K562 (cell line): ENCODE results near the gene GREB1. TPM values are rescaled to one million over a fixed set of nuclear protein-coding genes. Genes with fewer than 3 reads are reported as not detected.

Experiments
- ATAC-seq: fragments of 200-7000 bp; cut with Tn5 transposase; 3 replicates; pipeline ENCODE4 v1.9.1; 2020; ENCODE audit warnings: moderate library complexity
- BruUV-seq: library from RNA; stranded (reverse); fragments of 400-500 nt; replicated peaks from 2 replicates; lab custom pipeline; 2021; lab: Mats Ljungman, UMichigan
- CTCF ChIA-PET: fragments of 300-600 bp; formaldehyde crosslinking; extraction: SDS; loops from one replicate; lab custom pipeline; 2021; ENCODE audit warnings: low intra/inter-chr PET ratio; lab: Yijun Ruan, JAX
- POLR2A ChIA-PET: fragments of 300-600, 350-650 bp; sonication (Branson Sonifier 250); formaldehyde crosslinking; extraction: SDS; loops from one replicate; lab custom pipeline; 2021; ENCODE audit warnings: antibody characterized with exemption, inconsistent platforms; lab: Yijun Ruan, JAX
- DNase-seq, 4 experiments: peaks; one replicate each; pipeline versions ENCODE4 v3.0.0 to v3.0.0-alpha.2; 2011 to 2018; ENCODE audit warnings: low spot score in 3 of 4, mixed read lengths in 3 of 4; ENCODE audit errors: extremely low read depth in 1 of 4
- FAIRE-seq: peaks from 2 replicates; lab custom pipeline; 2011; peaks lifted over from hg19 to GRCh38; lab: Jason Lieb, UNC
- H2AFZ ChIP-seq: 2 replicates; pipeline ENCODE4 v1.6.0; 2011; ENCODE audit warnings: low read depth, low read length, control low read depth, inconsistent platforms
- H3K27ac ChIP-seq: fragments of 200-600 bp; 3 replicates; pipeline ENCODE4 v1.8.0; 2011; ENCODE audit warnings: low read depth, mild to moderate bottlenecking, control low read depth, inconsistent platforms, low read length, moderate library complexity, mixed read lengths; ENCODE audit errors: extremely low read depth
- H3K27me3 ChIP-seq, 2 experiments: fragments of 300-600 bp in 1 of 2; 2 replicates in 1 of 2; 3 replicates in 1 of 2; pipeline versions ENCODE4 v1.6.0 to v1.8.0; 2011; ENCODE audit warnings: inconsistent platforms in 2 of 2, low read length in 2 of 2, mild to moderate bottlenecking in 1 of 2, mixed read lengths in 1 of 2, moderate library complexity in 1 of 2; ENCODE audit not compliant: control insufficient read depth in 2 of 2, insufficient read depth in 2 of 2
- H3K36me3 ChIP-seq: fragments of 300-600 bp; 3 replicates; pipeline ENCODE4 v1.8.0; 2011; ENCODE audit warnings: mild to moderate bottlenecking, low read length, inconsistent platforms; ENCODE audit not compliant: control insufficient read depth, insufficient read depth
- H3K4me1 ChIP-seq, 2 experiments: fragments of 200-600 bp in 1 of 2; replicated peaks in 1 of 2; 2 replicates in 1 of 2; 3 replicates in 1 of 2; pipeline versions ENCODE4 v1.5.1 to v1.8.0; 2011; ENCODE audit warnings: inconsistent platforms in 2 of 2, low read length in 2 of 2, mild to moderate bottlenecking in 1 of 2, mixed read lengths in 1 of 2, moderate library complexity in 1 of 2; ENCODE audit not compliant: control insufficient read depth in 2 of 2, insufficient read depth in 2 of 2
- H3K4me2 ChIP-seq: 2 replicates; pipeline ENCODE4 v1.6.1; 2011; ENCODE audit warnings: low read length, control low read depth, inconsistent platforms, mixed read lengths; ENCODE audit not compliant: insufficient read depth
- H3K4me3 ChIP-seq: fragments of 200-600 bp; sonication (generic), shearing (Covaris generic); 2 replicates; pipeline ENCODE4 v1.5.1; 2016; ENCODE audit warnings: control low read depth, inconsistent platforms
- H3K79me2 ChIP-seq: fragments of 200-600 bp; 3 replicates; pipeline ENCODE4 v1.8.0; 2011; ENCODE audit warnings: low read length, inconsistent platforms; ENCODE audit not compliant: control insufficient read depth, insufficient read depth
- H3K9ac ChIP-seq, 2 experiments: 2 replicates each; pipeline versions ENCODE4 v1.6.0 to v1.6.1; 2011; ENCODE audit warnings: low read depth in 2 of 2, low read length in 2 of 2, control low read depth in 1 of 2, inconsistent platforms in 1 of 2, mild to moderate bottlenecking in 1 of 2, mixed read lengths in 1 of 2; ENCODE audit not compliant: insufficient read depth in 1 of 2
- H3K9me1 ChIP-seq: one replicate; pipeline ENCODE4 v1.6.0; 2011; ENCODE audit warnings: inconsistent platforms, mild to moderate bottlenecking, low read length, moderate library complexity; ENCODE audit not compliant: control insufficient read depth, insufficient read depth
- H3K9me3 ChIP-seq: replicated peaks from 2 replicates; pipeline ENCODE4 v1.5.1; 2011; ENCODE audit warnings: low read depth, low read length, inconsistent platforms; ENCODE audit not compliant: control insufficient read depth, insufficient read depth
- H4K20me1 ChIP-seq: replicated peaks from 2 replicates; pipeline ENCODE4 v1.6.1; 2011; ENCODE audit warnings: low read length, inconsistent platforms, mixed read lengths; ENCODE audit not compliant: control insufficient read depth, insufficient read depth
- BACH1 ChIP-seq: fragments of 200-800 bp; sonication (Bioruptor generic); IDR thresholded peaks from 2 replicates; pipeline ENCODE4 v1.6.1; 2016; ENCODE audit warnings: missing genetic modification characterization, missing compliant biosample characterization
- E2F3 ChIP-seq: fragments of 250-450 bp; sonication (Bioruptor Pico); IDR thresholded peaks from 2 replicates; pipeline ENCODE4 v1.4.0; 2020; ENCODE audit warnings: mild to moderate bottlenecking
- GTF2B ChIP-seq: IDR thresholded peaks from 2 replicates; pipeline ENCODE4 v1.6.1; 2011; ENCODE audit not compliant: insufficient read length; ENCODE audit errors: extremely low read depth
- HDAC3 ChIP-seq: fragments of 450-650 bp; IDR thresholded peaks from 2 replicates; pipeline ENCODE4 v1.6.1; 2018; ENCODE audit warnings: borderline replicate concordance, mild to moderate bottlenecking, moderate library complexity; ENCODE audit not compliant: partially characterized antibody
- MIER1 ChIP-seq: fragments of 450-650 bp; IDR thresholded peaks from 2 replicates; pipeline ENCODE4 v1.6.1; 2016; ENCODE audit warnings: antibody characterized with exemption, mild to moderate bottlenecking, low read depth
- ZFPM2 ChIP-seq: fragments of 250-450 bp; sonication (Bioruptor Pico); IDR thresholded peaks from 2 replicates; pipeline ENCODE4 v1.5.1; 2022; ENCODE audit warnings: mild to moderate bottlenecking
- ZNF184 ChIP-seq: sonication (generic); formaldehyde crosslinking; IDR thresholded peaks from 2 replicates; pipeline ENCODE4 v1.5.0; 2020; ENCODE audit warnings: missing genetic modification reagents
- WGBS: fragments of 100-300 bp; shearing (Covaris generic); methylation state at CpG from one replicate; pipeline ENCODE4 v1.1.6; 2016; ENCODE audit warnings: low coverage, mixed read lengths; ENCODE audit not compliant: insufficient coverage; ENCODE audit errors: missing lambda C conversion rate; 5-methylcytosine and 5-hydroxymethylcytosine counted together
- in situ Hi-C: fragments of 300-500 bp; cut with MboI; formaldehyde crosslinking; loops from 4 replicates; pipeline ENCODE4 v1.15.0; 2018; ENCODE audit warnings: inconsistent platforms, mixed read lengths
- intact Hi-C: fragments of 100-400 bp; cut with micrococcal nuclease; formaldehyde crosslinking; loops from 2 replicates; pipeline ENCODE4 v1.14.2; 2022
- polyA plus RNA-seq, 8 experiments: library from polyadenylated mRNA; depleted of rRNA in 4 of 8; stranded (reverse) in 5 of 8; unstranded in 3 of 8; fragments of >200 nt; fragmentation: Nextera tagmentation in 2 of 8; fragmentation: Illumina TruSeq in 1 of 8; extraction: Ambion mirVana in 2 of 8; extraction: Trizol in 1 of 8; gene quantifications; 2 replicates each; pipeline versions ENCODE4 v1.2.1 to v1.2.3, GENCODE V29; 2011 to 2014; ENCODE audit warnings: inconsistent platforms in 1 of 8, missing spikeins in 1 of 8
- total RNA-seq, 7 experiments: library from RNA; depleted of rRNA in 6 of 7; stranded (reverse); fragments of >200 nt in 6 of 7; fragmentation: Illumina TruSeq in 2 of 7; extraction: Trizol in 2 of 7; gene quantifications; 2 replicates each; pipeline versions ENCODE4 v1.2.1 to v1.2.3, GENCODE V29; 2011 to 2021; ENCODE audit warnings: low replicate concordance in 1 of 7

Gene GREB1
- total and polyA plus RNA-seq, 9 of the 15 experiments (the other 6 are each of a cell fraction or from before 2014, with no cell fraction given) = 0.04 to 0.86 (median 0.10) TPM; not detected in 1

GRCh38 chr2:11514904-11515303 lies 18.9 kb upstream of the GREB1 start:
- no peak overlapping the region for H3K9ac ChIP-seq
- H3K9me3 ChIP-seq = no peaks in the 10 kb centered on the region
- ATAC-seq (no peak), DNase-seq (no peak), FAIRE-seq (no peak)
- H3K4me3 ChIP-seq = no peak overlapping the region
- no peaks in the 10 kb centered on the region for H3K79me2 ChIP-seq
- no peaks in the 10 kb centered on the region for H3K9me1 ChIP-seq
- WGBS = 4% methylated on average over 6 of the region's 6 CpGs
- intact Hi-C loops (no loop called here), in situ Hi-C loops (no loop called here)
- peaks cover 32 to 64% of the 10 kb centered on the region in 2 experiments for H3K27me3 ChIP-seq
- no peaks in the 10 kb centered on the region for H3K4me1 ChIP-seq
- no peak overlapping the region for H2AFZ ChIP-seq
- TF ChIP-seq ZNF184 (CRISPR knock-in tag) (no peak), MIER1 (no peak)
- H3K4me2 ChIP-seq = no peak overlapping the region
- no peaks in the 10 kb centered on the region for H3K36me3 ChIP-seq
- no TSS peak for BruUV-seq
- CTCF ChIA-PET = no interaction called here
- H4K20me1 ChIP-seq = no peaks in the 10 kb centered on the region; the same call in 1 of the 2 replicates
- H3K27ac ChIP-seq = no peak overlapping the region
- POLR2A ChIA-PET = no interaction called here

- FAIRE-seq (no peak), DNase-seq (no peak)
- in situ Hi-C loops = no loop called here
- Histone ChIP-seq H3K4me1 (no peaks in the 10 kb centered on the region), H3K9me3 (no peaks in the 10 kb centered on the region), H3K4me3 (no peak overlapping the region), H3K4me2 (no peak overlapping the region), H3K9ac (no peak overlapping the region), H3K36me3 (no peaks in the 10 kb centered on the region), H3K79me2 (no peaks in the 10 kb centered on the region), H3K27ac (no peak overlapping the region), H3K9me1 (no peaks in the 10 kb centered on the region), H3K27me3 (peaks cover 30 to 68% of the 10 kb centered on the region in 2 experiments)
- BruUV-seq = no TSS peak
- POLR2A ChIA-PET = no interaction called here
- CTCF ChIA-PET = no interaction called here
- 4% methylated on average over 4 of the region's 6 CpGs for WGBS
- intact Hi-C loops = no loop called here
- no peak for TF ChIP-seq GTF2B
- TF ChIP-seq E2F3 (CRISPR knock-in tag) = no peak
- TF ChIP-seq ZFPM2 (CRISPR knock-in tag) = no peak
- TF ChIP-seq BACH1 (tag) = no peak
- TF ChIP-seq HDAC3 = no peak
- TF ChIP-seq, all 486 proteins: peak for 0
- no peaks in the 10 kb centered on the region; the same call in 1 of the 2 replicates for H4K20me1 ChIP-seq
- no peak for ATAC-seq
- H2AFZ ChIP-seq = no peak overlapping the region
Measured at GRCh38 chr2:11515490-11515981, 18.3 kb upstream of the GREB1 start.
